B cell (primary cell): ENCODE results near the gene JADE3. TPM values are rescaled to one million over a fixed set of nuclear protein-coding genes. Genes with fewer than 3 reads are reported as not detected.
A peak's percentile ranks its signal among the peaks of the same experiment; 100 is the strongest.

Source experiments
- ATAC-seq: fragments of 200-7000 bp; cut with Tn5 transposase; one replicate; pipeline ENCODE4 v1.10.0; 2021; ENCODE audit warnings: low read depth, mild to moderate bottlenecking, moderate number of reproducible peaks, moderate library complexity
- CTCF ChIA-PET: fragments of 350-600 bp; sonication (Branson Sonifier 250); formaldehyde crosslinking; loops from one replicate; lab custom pipeline; 2021; ENCODE audit warnings: antibody characterized with exemption, inconsistent platforms; lab: Charles Lee
- POLR2A ChIA-PET: fragments of 350-600 bp; sonication (Branson Sonifier 250); formaldehyde crosslinking; loops from one replicate; lab custom pipeline; 2021; ENCODE audit warnings: antibody characterized with exemption; lab: Charles Lee
- DNase-seq: peaks from one replicate; pipeline ENCODE4 v3.0.0; 2013
- H2AFZ ChIP-seq: 2 replicates; pipeline ENCODE4 v1.6.1; 2012; ENCODE audit warnings: mild to moderate bottlenecking, low read depth, low read length; ENCODE audit not compliant: insufficient read depth, poor library complexity, severe bottlenecking
- H3K27ac ChIP-seq, 2 donors: 1 replicate in 1 of 2; 2 replicates in 1 of 2; pipeline ENCODE4 v1.5.1; 2012 to 2013; ENCODE audit warnings: low read length in 2 of 2, mild to moderate bottlenecking in 2 of 2, moderate library complexity in 1 of 2
- H3K27me3 ChIP-seq, 4 experiments: fragments of 200-600 bp in 1 of 4; sonication (generic) in 1 of 4; replicated peaks in 1 of 4; 1 replicate in 2 of 4; 2 replicates in 2 of 4; pipeline versions ENCODE4 v1.6.1 to v1.7.0; 2013 to 2016; ENCODE audit warnings: low read length in 3 of 4, mild to moderate bottlenecking in 2 of 4, mixed read lengths in 1 of 4, moderate library complexity in 1 of 4; ENCODE audit not compliant: insufficient read depth in 4 of 4, control insufficient read depth in 3 of 4; ENCODE audit errors: control extremely low read depth in 1 of 4
- H3K36me3 ChIP-seq, 2 experiments: replicated peaks in 1 of 2; 1 replicate in 1 of 2; 2 replicates in 1 of 2; pipeline versions ENCODE4 v1.6.1 to v1.7.1; 2013; ENCODE audit warnings: low read length in 1 of 2; ENCODE audit not compliant: insufficient read depth in 2 of 2, control insufficient read depth in 1 of 2; ENCODE audit errors: control extremely low read depth in 1 of 2, extremely low read depth in 1 of 2
- H3K4me1 ChIP-seq, 2 donors: fragments of 200-600 bp in 1 of 2; sonication (generic) in 1 of 2; 1 replicate in 1 of 2; 2 replicates in 1 of 2; pipeline versions ENCODE4 v1.5.1 to v1.6.1; 2013 to 2017; ENCODE audit warnings: low read length in 2 of 2; ENCODE audit not compliant: control insufficient read depth in 2 of 2, insufficient read depth in 2 of 2
- H3K4me2 ChIP-seq: replicated peaks from 2 replicates; pipeline ENCODE3; 2012; ENCODE audit warnings: mild to moderate bottlenecking, low read depth, low read length; ENCODE audit not compliant: poor library complexity, severe bottlenecking
- H3K4me3 ChIP-seq, 5 experiments: fragments of 200-600 bp in 1 of 5; sonication (generic) in 1 of 5; 1 replicate in 3 of 5; 2 replicates in 2 of 5; pipeline versions ENCODE4 v1.5.1 to v1.7.0; 2011 to 2016; ENCODE audit warnings: low read length in 4 of 5, mild to moderate bottlenecking in 4 of 5, low read depth in 2 of 5, control low read depth in 1 of 5, moderate library complexity in 1 of 5; ENCODE audit not compliant: insufficient read depth in 1 of 5; ENCODE audit errors: control extremely low read depth in 1 of 5, extremely low read depth in 1 of 5
- H3K79me2 ChIP-seq: fragments of 200-600 bp; sonication (generic); one replicate; pipeline ENCODE4 v1.6.0; 2016; ENCODE audit warnings: low read length; ENCODE audit not compliant: control insufficient read depth, insufficient read depth
- H3K9ac ChIP-seq: fragments of 200-600 bp; sonication (generic); 2 replicates; pipeline ENCODE4 v1.6.1; 2017; ENCODE audit warnings: mild to moderate bottlenecking, low read length, moderate library complexity
- H3K9me3 ChIP-seq, 3 donors: one replicate each; pipeline versions ENCODE4 v1.6.1 to v1.7.1; 2013; ENCODE audit warnings: low read length in 2 of 3; ENCODE audit not compliant: control insufficient read depth in 2 of 3, insufficient read depth in 1 of 3; ENCODE audit errors: control extremely low read depth in 1 of 3
- H4K20me1 ChIP-seq: 2 replicates; pipeline ENCODE4 v1.6.0; 2012; ENCODE audit warnings: mild to moderate bottlenecking, low read length; ENCODE audit not compliant: insufficient read depth, control insufficient read depth, poor library complexity, severe bottlenecking
- H3K27ac Mint-ChIP-seq: one replicate; pipeline ENCODE4 v1.8.0; 2021; ENCODE audit warnings: mixed read lengths
- H3K27me3 Mint-ChIP-seq: one replicate; pipeline ENCODE4 v1.8.0; 2021; ENCODE audit warnings: mixed read lengths
- H3K4me1 Mint-ChIP-seq: one replicate; pipeline ENCODE4 v1.8.0; 2021; ENCODE audit warnings: mixed read lengths
- H3K4me3 Mint-ChIP-seq: one replicate; pipeline ENCODE4 v1.8.0; 2021; ENCODE audit warnings: mixed read lengths
- H3K9me3 Mint-ChIP-seq: one replicate; pipeline ENCODE4 v1.8.0; 2022; ENCODE audit warnings: mixed read lengths; ENCODE audit not compliant: insufficient read depth
- CTCF ChIP-seq: fragments of 200-600 bp; IDR thresholded peaks from one replicate; pipeline ENCODE4 v1.8.0; 2022; ENCODE audit warnings: antibody characterized with exemption, mild to moderate bottlenecking
- EZH2 ChIP-seq: IDR thresholded peaks from 2 replicates; pipeline ENCODE4 v1.6.1; 2012; ENCODE audit warnings: borderline replicate concordance, low read depth, mild to moderate bottlenecking, moderate library complexity, low read length; ENCODE audit not compliant: insufficient read depth, poor library complexity, severe bottlenecking
- WGBS: methylation state at CpG from one replicate; pipeline ENCODE4 v1.1.5; 2013; ENCODE audit warnings: missing lambda C conversion rate; ENCODE audit not compliant: insufficient coverage; 5-methylcytosine and 5-hydroxymethylcytosine counted together
- intact Hi-C: fragments of 100-400 bp; cut with micrococcal nuclease; formaldehyde crosslinking; loops from one replicate; pipeline ENCODE4 v1.10.0; 2022
- polyA plus RNA-seq: library from polyadenylated mRNA; depleted of rRNA; stranded (reverse); fragments of >200 nt; gene quantifications from 2 replicates; pipeline ENCODE4 v1.2.3, GENCODE V29; 2012
- total RNA-seq, 2 donors: library from RNA; stranded (reverse); fragments of 120-200 nt in 1 of 2; gene quantifications; 1 replicate in 1 of 2; 2 replicates in 1 of 2; pipeline versions ENCODE4 v1.2.3 to v1.2.4, GENCODE V29; 2013 to 2022

The JADE3 gene
- total and polyA plus RNA-seq, 2 donors (not counting 1 experiment from before 2014, with no cell fraction given) = 3.6 to 23.4 TPM

- H3K9me3 ChIP-seq = no peaks in the 10 kb centered on the region
- Mint-ChIP-seq H3K27me3 (no peaks in the 10 kb centered on the region), H3K27ac (peak overlapping the region; percentile 32), H3K4me1 (peaks cover 20% of the 10 kb centered on the region), H3K9me3 (no peaks in the 10 kb centered on the region), H3K4me3 (no peak overlapping the region)
- WGBS = no CpG with 5 or more reads among the region's 3 CpGs
- no peak overlapping the region for H3K4me2 ChIP-seq
- ATAC-seq = no peak
- intact Hi-C loops = loop anchor here (5.0 kb wide), 1 partner anchor 37 kb away; no protein-coding TSS in a partner anchor
- no peak overlapping the region for H3K4me3 ChIP-seq
- H3K36me3 ChIP-seq = no peaks in the 10 kb centered on the region
- ChIA-PET CTCF (interaction anchor here (1.4 to 1.7 kb wide), 2 partner anchors 13 to 23 kb away, joined by 4 to 6 read pairs; no protein-coding TSS in a partner anchor), POLR2A (no interaction called here)
- H2AFZ ChIP-seq = no peak overlapping the region
- no peak for TF ChIP-seq CTCF
- TF ChIP-seq EZH2 = no peak
- no peaks in the 10 kb centered on the region for H3K27me3 ChIP-seq
- no peak for DNase-seq
- H4K20me1 ChIP-seq = no peaks in the 10 kb centered on the region
- no peak overlapping the region for H3K9ac ChIP-seq
- peaks cover 19% of the 10 kb centered on the region for H3K79me2 ChIP-seq
- no peak overlapping the region for H3K27ac ChIP-seq
- peaks cover 5 to 19% of the 10 kb centered on the region in 2 donors for H3K4me1 ChIP-seq
Measured at GRCh38 chrX:46910415-46910814, 1.8 kb upstream of the JADE3 start.

GRCh38 chrX:46912603-46913491, 626 bp downstream of the JADE3 start:
- Mint-ChIP-seq H3K27ac (peak overlapping the region; percentile 78), H3K27me3 (no peaks in the 10 kb centered on the region), H3K9me3 (no peaks in the 10 kb centered on the region), H3K4me1 (peaks cover 35% of the 10 kb centered on the region), H3K4me3 (peak overlapping the region; percentile 93)
- Histone ChIP-seq H3K4me2 (peak overlapping the region; percentile 77), H3K4me3 (peak overlapping the region; percentile 33 to 70 (median 66)), H3K9me3 (no peaks in the 10 kb centered on the region), H3K36me3 (no peaks in the 10 kb centered on the region), H3K4me1 (peaks cover 5 to 22% of the 10 kb centered on the region in 2 donors), H3K79me2 (peaks cover 43% of the 10 kb centered on the region), H3K9ac (peak overlapping the region; percentile 64), H3K27me3 (no peaks in the 10 kb centered on the region), H2AFZ (peak overlapping the region; percentile 62), H3K27ac (peak overlapping the region in 1 of 2 donors; percentile 36), H4K20me1 (no peaks in the 10 kb centered on the region)
- intact Hi-C loops = loop anchor here (1.0 to 5.0 kb wide), 4 partner anchors 22 to 65 kb away; no protein-coding TSS in a partner anchor
- WGBS = under 1% methylated on average over 61 of the region's 109 CpGs
- POLR2A ChIA-PET = interaction anchor here (1.0 to 1.5 kb wide), 3 partner anchors 9 to 232 kb away, joined by 3 to 4 read pairs (median 3); partner anchors contain the start of gene RBM10
- TF ChIP-seq CTCF (peak; percentile 65), EZH2 (no peak)
- DNase-seq (peak; percentile 77), ATAC-seq (peak; percentile 68)
- CTCF ChIA-PET = interaction anchor here (0.6 to 4.4 kb wide), 16 partner anchors 9 to 246 kb away, joined by 3 to 31 read pairs (median 4); no protein-coding TSS in a partner anchor
